Endothelial cell of umbilical vein (primary cell): ENCODE results near the gene GRAMD1A. TPM values are rescaled to one million over a fixed set of nuclear protein-coding genes. Genes with fewer than 3 reads are reported as not detected.

ENCODE experiments used
- BruUV-seq: library from RNA; stranded (reverse); fragments of 400-500 nt; replicated peaks from 2 replicates; lab custom pipeline; 2021; lab: Mats Ljungman, UMichigan
- CTCF ChIA-PET: fragments of 300-600, 350-600 bp; sonication (Branson Sonifier 250); formaldehyde crosslinking; loops from one replicate; lab custom pipeline; 2021; ENCODE audit warnings: antibody characterized with exemption, inconsistent platforms; lab: Charles Lee
- POLR2A ChIA-PET: fragments of 300-600, 350-600 bp; sonication (Branson Sonifier 250); formaldehyde crosslinking; loops from one replicate; lab custom pipeline; 2021; ENCODE audit warnings: antibody characterized with exemption, inconsistent platforms; lab: Charles Lee
- DNase-seq: peaks from one replicate; pipeline ENCODE4 v3.0.0-alpha.2; 2011; ENCODE audit warnings: low read depth, low spot score
- FAIRE-seq: peaks from 2 replicates; lab custom pipeline; 2011; peaks lifted over from hg19 to GRCh38; lab: Jason Lieb, UNC
- H2AFZ ChIP-seq: 2 replicates; pipeline ENCODE4 v1.6.0; 2012; ENCODE audit warnings: low read depth, low read length, control low read depth, inconsistent platforms
- H3K27ac ChIP-seq: 2 replicates; pipeline ENCODE4 v1.5.1; 2011; ENCODE audit warnings: low read depth, mild to moderate bottlenecking, control low read depth, low read length, moderate library complexity; ENCODE audit not compliant: insufficient read depth
- H3K27me3 ChIP-seq, 2 experiments: 2 replicates each; pipeline versions ENCODE4 v1.6.0 to v1.6.1; 2011; ENCODE audit warnings: low read length in 2 of 2, mixed read lengths in 1 of 2; ENCODE audit not compliant: control insufficient read depth in 2 of 2, insufficient read depth in 2 of 2
- H3K36me3 ChIP-seq, 2 experiments: 2 replicates in 1 of 2; 3 replicates in 1 of 2; pipeline ENCODE4 v1.5.1; 2011; ENCODE audit warnings: low read length in 2 of 2, mild to moderate bottlenecking in 1 of 2, moderate library complexity in 1 of 2; ENCODE audit not compliant: control insufficient read depth in 2 of 2, insufficient read depth in 2 of 2; ENCODE audit errors: extremely low read depth in 1 of 2
- H3K4me1 ChIP-seq: 3 replicates; pipeline ENCODE4 v1.5.1; 2011; ENCODE audit warnings: mild to moderate bottlenecking, low read length; ENCODE audit not compliant: control insufficient read depth, insufficient read depth; ENCODE audit errors: extremely low read depth
- H3K4me2 ChIP-seq: 2 replicates; pipeline ENCODE4 v1.6.1; 2011; ENCODE audit warnings: low read length, control low read depth, mixed read lengths; ENCODE audit not compliant: insufficient read depth
- H3K4me3 ChIP-seq, 3 experiments: fragments of 200-600 bp in 1 of 3; sonication (generic), shearing (Covaris generic) in 1 of 3; replicated peaks in 1 of 3; 2 replicates each; pipeline ENCODE4 v1.5.1; 2011 to 2016; ENCODE audit warnings: control low read depth in 3 of 3, low read length in 3 of 3, mild to moderate bottlenecking in 2 of 3, inconsistent platforms in 1 of 3, low read depth in 1 of 3, moderate library complexity in 1 of 3; ENCODE audit not compliant: insufficient read depth in 1 of 3
- H3K79me2 ChIP-seq: 2 replicates; pipeline ENCODE4 v1.6.0; 2012; ENCODE audit warnings: low read length, inconsistent platforms; ENCODE audit not compliant: control insufficient read depth, insufficient read depth
- H3K9ac ChIP-seq: replicated peaks from 2 replicates; pipeline ENCODE3; 2011; ENCODE audit warnings: low read length, control low read depth; ENCODE audit not compliant: insufficient read depth; ENCODE audit errors: extremely low read depth
- H3K9me1 ChIP-seq: replicated peaks from 3 replicates; pipeline ENCODE4 v1.6.0; 2011; ENCODE audit warnings: mild to moderate bottlenecking, low read length; ENCODE audit not compliant: control insufficient read depth, insufficient read depth; ENCODE audit errors: extremely low read depth
- H3K9me3 ChIP-seq: replicated peaks from 2 replicates; pipeline ENCODE4 v1.5.1; 2012; ENCODE audit warnings: low read length, inconsistent platforms; ENCODE audit not compliant: control insufficient read depth, insufficient read depth
- H4K20me1 ChIP-seq: replicated peaks from 2 replicates; pipeline ENCODE3; 2011; ENCODE audit warnings: mild to moderate bottlenecking, low read length; ENCODE audit not compliant: control insufficient read depth, insufficient read depth; ENCODE audit errors: extremely low read depth
- EZH2 ChIP-seq: IDR thresholded peaks from 2 replicates; pipeline ENCODE4 v1.6.1; 2012; ENCODE audit warnings: borderline replicate concordance, low read depth, mild to moderate bottlenecking, moderate library complexity, low read length, inconsistent platforms; ENCODE audit not compliant: severe bottlenecking
- FOS ChIP-seq: IDR thresholded peaks from 2 replicates; pipeline ENCODE4 v1.6.1; 2011; ENCODE audit warnings: mild to moderate bottlenecking, low read length, moderate library complexity, borderline replicate concordance; ENCODE audit not compliant: insufficient read depth
- GATA2 ChIP-seq: IDR thresholded peaks from 2 replicates; pipeline ENCODE4 v1.7.0; 2011; ENCODE audit warnings: low read depth, mild to moderate bottlenecking, moderate library complexity, mixed read lengths, low read length; ENCODE audit not compliant: insufficient read length, insufficient read depth
- JUN ChIP-seq: IDR thresholded peaks from 2 replicates; pipeline ENCODE4 v1.6.1; 2011; ENCODE audit warnings: borderline replicate concordance, low read depth; ENCODE audit not compliant: insufficient read length, insufficient read depth
- MAX ChIP-seq: IDR thresholded peaks from 2 replicates; pipeline ENCODE4 v1.6.1; 2011; ENCODE audit not compliant: insufficient read depth, insufficient read length
- MYC ChIP-seq: IDR thresholded peaks from one replicate; pipeline ENCODE4 v1.6.1; 2011; ENCODE audit warnings: mild to moderate bottlenecking, low read depth, low read length
- POLR2A ChIP-seq: IDR thresholded peaks from 2 replicates; pipeline ENCODE4 v1.6.1; 2012; ENCODE audit warnings: low read depth, mild to moderate bottlenecking, control low read depth, low read length
- POLR2AphosphoS5 ChIP-seq: IDR thresholded peaks from 2 replicates; pipeline ENCODE4 v1.6.1; 2012; ENCODE audit warnings: low read depth, mild to moderate bottlenecking, control low read depth, low read length, moderate library complexity; ENCODE audit not compliant: insufficient read depth
- dilution Hi-C: fragments of 300-500 bp; cut with MboI; formaldehyde crosslinking; loops from one replicate; pipeline ENCODE4 v1.15.0; 2019; ENCODE audit warnings: low sequenced_read_pairs; ENCODE audit not compliant: extremely low pct_ligation_motif_present
- intact Hi-C: fragments of 100-400 bp; cut with micrococcal nuclease; formaldehyde crosslinking; loops from one replicate; pipeline ENCODE4 v1.10.0; 2022
- polyA plus RNA-seq, 4 experiments: library from polyadenylated mRNA; depleted of rRNA in 3 of 4; stranded (reverse) in 3 of 4; unstranded in 1 of 4; fragments of >200 nt; gene quantifications; 2 replicates each; pipeline versions ENCODE4 v1.2.1 to v1.2.3, GENCODE V29; 2011 to 2012; ENCODE audit warnings: missing spikeins in 1 of 4
- total RNA-seq: library from RNA; stranded (reverse); gene quantifications from 2 replicates; pipeline ENCODE4 v1.2.3, GENCODE V29; 2021
- TF ChIP-seq, protein P1 (sequence below), 2 donors: IDR thresholded peaks; 1 replicate in 1 of 2; 2 replicates in 1 of 2; pipeline ENCODE4 v1.5.1; 2011; ENCODE audit warnings: low read length in 2 of 2, mild to moderate bottlenecking in 2 of 2, moderate library complexity in 2 of 2, control low read depth in 1 of 2, inconsistent platforms in 1 of 2, low read depth in 1 of 2; ENCODE audit not compliant: insufficient read depth in 1 of 2; ENCODE audit errors: extremely low read depth in 1 of 2

GRAMD1A gene
- total and polyA plus RNA-seq, 2 donors (not counting 3 experiments of a cell fraction or from before 2014, with no cell fraction given): 127 to 130 TPM

DNA sequence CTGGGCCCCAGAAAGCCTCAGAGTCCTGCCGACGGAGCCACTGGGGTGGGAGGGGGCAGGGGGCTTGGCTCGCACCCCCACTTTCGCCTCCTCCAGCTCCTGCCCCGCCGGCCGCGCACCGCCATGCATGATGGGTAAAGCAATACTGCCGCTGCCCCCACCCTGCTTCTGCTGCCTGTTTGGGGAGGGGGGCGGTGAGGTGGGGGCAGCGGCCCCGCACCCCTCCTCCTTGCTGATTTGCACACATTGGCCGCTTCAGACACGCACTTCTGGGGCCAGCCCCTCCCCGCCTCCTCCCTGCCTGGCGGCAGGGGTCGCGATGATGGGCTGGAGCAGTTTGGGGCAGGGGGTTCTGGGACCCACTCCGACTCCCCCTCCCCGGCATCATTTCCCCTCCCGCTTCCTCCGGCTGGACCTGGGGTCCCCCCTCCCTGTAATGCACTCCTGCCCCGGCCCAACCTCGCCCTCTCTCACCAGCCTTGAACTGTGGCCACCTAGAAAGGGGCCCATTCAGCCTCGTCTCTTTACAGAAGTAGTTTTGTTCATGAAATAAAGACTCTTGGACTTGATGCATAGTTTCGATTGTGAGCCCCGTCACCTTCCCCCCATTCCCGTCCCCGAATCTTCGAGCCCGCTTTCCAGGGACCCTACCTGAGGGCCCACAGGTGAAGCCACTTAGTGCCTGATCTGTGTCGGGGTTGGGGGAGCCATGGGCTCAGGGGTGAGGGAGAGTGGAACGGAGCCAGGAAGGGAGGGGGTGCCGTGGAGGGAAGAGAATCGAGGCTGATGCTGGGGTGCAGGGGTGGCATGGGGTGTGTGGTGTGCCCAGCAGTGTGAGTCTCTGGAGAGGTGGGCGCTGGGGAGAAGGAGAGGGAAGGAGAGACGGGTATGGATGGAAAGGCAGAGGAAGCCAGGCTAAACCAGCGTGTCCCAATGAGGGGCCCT is 40.0 kb downstream of the GRAMD1A start:
- H3K9me1 ChIP-seq: no peaks in the 10 kb centered on the region
- H2AFZ ChIP-seq: no peak overlapping the region
- BruUV-seq: no TSS peak
- TF ChIP-seq, protein P1, sequence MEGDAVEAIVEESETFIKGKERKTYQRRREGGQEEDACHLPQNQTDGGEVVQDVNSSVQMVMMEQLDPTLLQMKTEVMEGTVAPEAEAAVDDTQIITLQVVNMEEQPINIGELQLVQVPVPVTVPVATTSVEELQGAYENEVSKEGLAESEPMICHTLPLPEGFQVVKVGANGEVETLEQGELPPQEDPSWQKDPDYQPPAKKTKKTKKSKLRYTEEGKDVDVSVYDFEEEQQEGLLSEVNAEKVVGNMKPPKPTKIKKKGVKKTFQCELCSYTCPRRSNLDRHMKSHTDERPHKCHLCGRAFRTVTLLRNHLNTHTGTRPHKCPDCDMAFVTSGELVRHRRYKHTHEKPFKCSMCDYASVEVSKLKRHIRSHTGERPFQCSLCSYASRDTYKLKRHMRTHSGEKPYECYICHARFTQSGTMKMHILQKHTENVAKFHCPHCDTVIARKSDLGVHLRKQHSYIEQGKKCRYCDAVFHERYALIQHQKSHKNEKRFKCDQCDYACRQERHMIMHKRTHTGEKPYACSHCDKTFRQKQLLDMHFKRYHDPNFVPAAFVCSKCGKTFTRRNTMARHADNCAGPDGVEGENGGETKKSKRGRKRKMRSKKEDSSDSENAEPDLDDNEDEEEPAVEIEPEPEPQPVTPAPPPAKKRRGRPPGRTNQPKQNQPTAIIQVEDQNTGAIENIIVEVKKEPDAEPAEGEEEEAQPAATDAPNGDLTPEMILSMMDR (IDR thresholded peaks at IDR 0.05; ENCODE audit: extremely low read depth in 1 of 2, insufficient read depth in 1 of 2, low read depth in 1 of 2, low read length in 2 of 2): no peak
- no peak for TF ChIP-seq JUN
- no peak for TF ChIP-seq MAX
- TF ChIP-seq MYC: no peak
- TF ChIP-seq EZH2: no peak
- no peak for TF ChIP-seq FOS
- TF ChIP-seq POLR2AphosphoS5: no peak
- TF ChIP-seq GATA2: no peak
- no peak for TF ChIP-seq POLR2A
- peaks cover 25% of the 10 kb centered on the region for H3K4me1 ChIP-seq
- DNase-seq (no peak), FAIRE-seq (no peak)
- no peaks in the 10 kb centered on the region for H3K79me2 ChIP-seq
- dilution Hi-C loops (no loop called here), intact Hi-C loops (loop anchor here (10.0 kb wide), 1 partner anchor 225 kb away; the partner anchor contains the start of gene USF2)
- CTCF ChIA-PET: no interaction called here
- no peak overlapping the region for H3K9ac ChIP-seq
- H3K4me3 ChIP-seq: no peak overlapping the region
- no peaks in the 10 kb centered on the region for H3K27me3 ChIP-seq
- POLR2A ChIA-PET: no interaction called here
- no peaks in the 10 kb centered on the region for H3K36me3 ChIP-seq
- H4K20me1 ChIP-seq: no peaks in the 10 kb centered on the region
- H3K27ac ChIP-seq: no peak overlapping the region
- no peak overlapping the region for H3K4me2 ChIP-seq
- H3K9me3 ChIP-seq: no peaks in the 10 kb centered on the region
